Erythroblast (primary cell): ENCODE measurements around the gene PIEZO2.

ENCODE experiments used
- DNase-seq, 2 experiments: peaks; one replicate each; lab custom pipeline; 2025; lab: John Stamatoyannopoulos, UW
- GATA1 ChIP-seq: IDR thresholded peaks from 2 replicates; pipeline ENCODE4 v1.6.1; 2011; ENCODE audit warnings: low read depth, mild to moderate bottlenecking, control low read depth, low read length, moderate library complexity
- POLR2A ChIP-seq: IDR thresholded peaks from 2 replicates; pipeline ENCODE4 v1.6.1; 2011; ENCODE audit warnings: mild to moderate bottlenecking, low read length

Gene PIEZO2

GRCh38 chr18:10705786-10706185, 443.6 kb downstream of the PIEZO2 start:
- no peak for DNase-seq
- TF ChIP-seq GATA1 (no peak), POLR2A (no peak)

DNA sequence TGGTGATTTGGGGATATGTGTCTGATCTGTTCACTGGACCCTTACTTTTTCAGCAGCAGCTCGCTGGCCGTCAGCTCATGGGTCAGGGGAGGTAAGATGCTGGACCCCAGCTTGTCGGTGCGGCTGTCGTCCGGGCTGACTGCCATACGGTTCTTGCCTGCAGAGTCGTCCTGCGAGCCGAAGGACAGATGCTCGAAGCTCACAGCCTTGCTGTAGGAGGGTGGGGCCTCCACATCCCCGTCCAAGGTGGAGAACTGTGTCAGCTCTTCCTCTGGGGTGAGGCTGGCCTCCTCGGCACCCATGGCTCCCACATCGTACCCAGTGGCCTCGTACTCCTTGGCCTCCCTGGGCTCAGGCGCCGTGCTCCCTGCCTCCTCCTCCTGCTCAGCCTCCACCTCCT, 444.1 kb downstream of the PIEZO2 start:
- DNase-seq: no peak
- TF ChIP-seq POLR2A (no peak), GATA1 (no peak)

DNA sequence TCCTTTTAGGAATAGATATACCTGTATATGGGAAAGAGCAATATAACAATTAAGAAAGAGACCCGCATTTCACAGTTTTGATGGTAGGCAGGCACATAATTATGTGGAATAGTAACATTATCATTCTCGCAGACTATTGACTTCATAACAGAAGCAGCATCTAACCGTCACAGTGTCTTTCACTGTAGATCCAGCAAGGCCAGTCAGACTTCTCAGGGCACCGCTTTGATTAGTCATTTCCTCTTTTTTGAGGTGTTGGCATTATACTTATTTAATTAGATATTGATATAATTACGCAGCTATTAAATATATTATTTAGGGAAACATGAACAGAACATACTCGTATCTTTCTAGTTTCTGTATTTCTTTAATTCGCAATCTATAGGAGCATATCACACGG, 447.2 kb downstream of the PIEZO2 start:
- TF ChIP-seq POLR2A (no peak), GATA1 (no peak)
- DNase-seq: no peak

GRCh38 chr18:10690366-10690765, 459.0 kb downstream of the PIEZO2 start:
- TF ChIP-seq GATA1: no peak
- TF ChIP-seq POLR2A: no peak
- DNase-seq: no peak

GRCh38 chr18:10690035-10690329, 459.4 kb downstream of the PIEZO2 start:
- no peak for DNase-seq
- TF ChIP-seq POLR2A (no peak), GATA1 (no peak)

- no peak for DNase-seq
- TF ChIP-seq GATA1 (no peak), POLR2A (no peak)
These were observed 459.9 kb downstream of the PIEZO2 start for GRCh38 chr18:10689236-10690034.

GRCh38 chr18:10688766-10689165, 460.6 kb downstream of the PIEZO2 start:
- no peak for TF ChIP-seq GATA1
- no peak for TF ChIP-seq POLR2A
- no peak for DNase-seq

DNA sequence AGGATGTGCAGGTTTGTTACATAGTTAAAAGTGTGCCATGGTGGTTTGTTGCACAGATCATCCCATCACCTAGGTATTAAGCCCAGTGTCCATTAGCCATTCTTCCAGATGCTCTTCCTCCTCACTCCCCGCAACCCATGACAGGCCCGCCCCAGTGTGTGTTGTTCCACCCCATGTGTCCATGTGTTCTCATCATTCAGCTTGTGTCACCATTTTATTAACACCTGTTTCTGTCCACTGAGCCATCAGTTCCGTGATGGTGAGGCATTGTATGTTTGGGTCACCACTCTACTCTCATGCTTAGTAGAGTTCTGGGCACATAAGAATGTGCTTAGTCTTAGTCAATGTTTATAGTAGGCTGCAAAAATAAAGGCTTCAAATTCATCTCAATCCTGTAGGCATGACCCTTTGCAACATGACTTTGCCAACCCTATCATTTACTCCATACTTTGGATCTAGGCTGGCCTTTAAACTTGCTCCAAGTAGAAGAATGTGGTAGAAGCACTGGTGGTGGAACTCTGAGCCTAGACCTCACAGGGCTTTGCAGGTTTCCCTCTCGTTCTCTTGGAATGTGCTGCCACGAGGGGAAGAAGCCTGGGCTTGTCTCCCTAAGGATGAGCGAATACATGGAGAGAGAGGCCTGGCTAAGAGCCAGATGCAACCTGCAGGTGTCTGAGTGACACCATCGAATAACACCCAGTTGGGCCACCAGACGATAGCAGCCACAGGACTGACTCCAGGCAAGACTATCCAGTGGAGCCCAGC, 462.0 kb downstream of the PIEZO2 start:
- TF ChIP-seq POLR2A (no peak), GATA1 (no peak)
- no peak for DNase-seq

GRCh38 chr18:10686308-10686707, 463.1 kb downstream of the PIEZO2 start:
- no peak for DNase-seq
- TF ChIP-seq POLR2A (no peak), GATA1 (no peak)

- no peak for DNase-seq
- TF ChIP-seq POLR2A (no peak), GATA1 (no peak)
These were observed 463.9 kb downstream of the PIEZO2 start for GRCh38 chr18:10685484-10685883.

GRCh38 chr18:10682368-10682714, 467.0 kb downstream of the PIEZO2 start:
- peak in 1 of 2 experiments; percentile 9 for DNase-seq
- TF ChIP-seq POLR2A (no peak), GATA1 (no peak)

DNA sequence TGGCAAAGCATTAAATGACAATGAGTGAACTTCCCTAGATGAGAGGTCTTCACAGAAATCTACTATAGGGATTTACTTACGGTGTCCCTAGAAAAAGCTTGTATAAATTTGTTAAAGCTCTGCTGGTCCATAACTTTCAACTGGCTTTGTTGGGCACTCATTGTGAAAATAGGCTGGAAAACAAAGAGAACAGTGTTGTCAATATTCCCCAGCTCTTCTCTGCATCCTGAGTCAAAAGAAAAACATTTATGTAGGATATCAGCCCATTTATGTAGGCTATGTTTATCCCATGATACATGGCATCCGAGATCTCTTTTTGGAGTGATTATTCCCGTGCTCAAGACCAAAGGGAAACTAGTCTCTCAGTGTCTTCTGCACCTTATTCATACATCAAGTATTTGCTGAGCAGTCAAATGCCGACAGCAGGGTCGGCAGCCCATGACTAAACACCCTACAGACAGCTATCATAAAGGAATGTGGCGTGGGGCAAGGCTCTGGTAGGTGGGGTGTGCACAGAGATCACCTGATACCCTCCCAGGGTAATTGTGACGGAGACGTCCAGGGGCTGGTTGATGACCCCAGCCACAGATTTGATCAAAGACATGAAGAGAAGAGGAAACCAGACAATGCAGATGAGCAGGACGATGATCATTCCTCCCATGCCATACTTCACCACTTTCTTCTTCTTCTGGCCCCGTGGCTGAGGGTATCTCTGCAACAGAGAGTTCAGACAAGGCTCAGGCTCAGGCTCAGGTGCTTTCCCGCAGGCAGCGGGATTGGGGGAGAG, 467.6 kb downstream of the PIEZO2 start:
- TF ChIP-seq POLR2A (no peak), GATA1 (no peak)
- no peak for DNase-seq

DNA sequence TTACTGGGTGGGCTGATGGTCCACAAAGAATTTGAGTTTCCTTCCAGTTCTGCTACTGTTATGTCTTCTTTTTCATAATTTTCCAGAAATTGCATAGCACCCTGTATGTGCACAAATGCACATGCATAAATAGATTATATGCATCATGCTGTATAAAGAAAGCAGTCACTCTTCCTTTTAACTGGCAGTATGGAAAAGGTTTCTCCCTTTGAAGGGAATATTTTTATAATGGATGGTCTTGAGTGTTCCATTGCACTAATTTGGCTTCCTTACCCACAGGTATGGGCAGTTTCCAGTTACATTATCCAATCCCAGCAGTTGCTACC, 469.1 kb downstream of the PIEZO2 start:
- TF ChIP-seq POLR2A (no peak), GATA1 (no peak)

More for the DNA sequence above, 469.1 kb downstream of the PIEZO2 start:
- DNase-seq: no peak
